HG02885 (cell line): ENCODE data around the gene USP49.
"Not testable (repeated sequence)": the region's sequence is repeated elsewhere in the genome, so short reads cannot be mapped to it uniquely, and the experiment has no call there.

ENCODE experiments used
- ATAC-seq: cut with Tn5 transposase; IDR thresholded peaks from one replicate; pipeline ENCODE4 v1.9.1; 2021; ENCODE audit warnings: mild to moderate bottlenecking; ENCODE audit not compliant: unreplicated experiment, poor library complexity

USP49 gene

DNA sequence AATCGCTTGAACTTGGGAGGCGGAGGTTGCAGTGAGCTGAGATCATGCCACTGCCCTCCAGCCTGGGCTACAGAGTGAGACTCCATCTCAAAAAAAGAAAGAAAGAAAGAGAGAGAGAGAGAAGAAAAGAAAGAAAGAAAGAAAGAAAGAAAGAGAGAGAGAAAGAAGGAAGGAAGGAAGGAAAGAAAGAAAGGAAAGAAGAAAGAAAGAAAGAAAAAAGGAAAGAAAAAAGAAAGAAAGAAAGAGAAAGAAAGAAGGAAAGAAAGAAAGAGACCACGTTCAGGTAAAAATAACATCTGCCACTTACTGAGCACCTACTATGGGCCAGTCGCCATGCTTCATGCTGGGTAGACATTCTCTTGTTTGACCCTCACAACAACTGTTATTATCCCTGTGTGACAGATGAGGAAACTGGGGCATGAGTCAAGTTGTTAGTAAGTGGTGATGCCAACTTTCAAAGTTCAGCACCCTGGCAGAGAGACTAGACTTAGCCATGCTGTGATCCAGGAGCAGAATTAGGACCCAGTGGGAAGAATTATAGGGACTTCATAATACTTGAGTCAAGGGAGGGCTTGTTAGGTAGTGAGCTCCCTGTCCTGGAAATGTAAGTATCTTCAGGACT is 129.0 kb downstream of the USP49 start:
- not testable (repeated sequence) for ATAC-seq

DNA sequence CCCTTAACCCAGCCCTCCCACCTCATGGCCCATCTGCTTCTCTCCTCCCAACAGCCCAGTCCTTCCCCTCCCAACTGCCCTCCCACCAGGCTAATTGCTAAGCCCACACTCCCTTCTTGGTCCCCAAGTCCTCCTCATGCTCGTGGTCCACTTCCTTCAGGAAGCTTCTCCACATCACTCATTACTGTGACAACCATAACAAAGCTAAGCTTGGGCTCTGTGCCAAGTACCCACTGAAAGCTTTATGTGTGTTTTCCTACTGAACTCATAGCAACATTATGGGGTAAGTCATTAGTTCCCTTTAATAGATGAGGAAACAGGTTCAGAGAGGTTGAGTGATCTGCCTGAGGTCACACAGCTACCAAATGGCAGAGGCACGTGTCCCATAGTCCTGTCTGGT is 131.7 kb downstream of the USP49 start:
- ATAC-seq, result no peak

- ATAC-seq, result no peak
These were observed 135.1 kb downstream of the USP49 start for GRCh38 chr6:41759905-41760579.

- no peak for ATAC-seq
These were observed 135.9 kb downstream of the USP49 start for GRCh38 chr6:41759106-41759904.

- ATAC-seq, result no peak
These were observed 136.5 kb downstream of the USP49 start for GRCh38 chr6:41758641-41759035.

GRCh38 chr6:41757931-41758640 is 137.1 kb downstream of the USP49 start:
- ATAC-seq, result no peak

DNA sequence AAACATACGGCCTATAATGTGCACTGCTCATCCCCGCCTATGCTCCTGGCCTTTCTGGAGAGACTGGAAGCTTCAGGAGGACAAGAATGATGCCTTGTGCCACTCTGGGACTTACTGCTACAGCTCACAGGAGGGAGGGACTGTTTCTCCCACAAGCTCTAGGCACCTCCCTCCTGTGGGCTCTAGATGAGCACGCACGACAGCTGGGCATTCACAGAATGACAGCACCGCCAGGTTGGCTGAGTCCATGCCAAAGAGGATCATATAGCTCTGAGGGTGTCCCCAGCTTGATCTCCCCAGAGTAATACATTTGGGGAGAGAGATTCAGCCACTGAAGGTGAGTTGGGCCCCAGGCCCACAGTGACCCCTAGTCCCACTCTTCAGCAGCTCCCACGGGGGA is 137.9 kb downstream of the USP49 start:
- no peak for ATAC-seq

DNA sequence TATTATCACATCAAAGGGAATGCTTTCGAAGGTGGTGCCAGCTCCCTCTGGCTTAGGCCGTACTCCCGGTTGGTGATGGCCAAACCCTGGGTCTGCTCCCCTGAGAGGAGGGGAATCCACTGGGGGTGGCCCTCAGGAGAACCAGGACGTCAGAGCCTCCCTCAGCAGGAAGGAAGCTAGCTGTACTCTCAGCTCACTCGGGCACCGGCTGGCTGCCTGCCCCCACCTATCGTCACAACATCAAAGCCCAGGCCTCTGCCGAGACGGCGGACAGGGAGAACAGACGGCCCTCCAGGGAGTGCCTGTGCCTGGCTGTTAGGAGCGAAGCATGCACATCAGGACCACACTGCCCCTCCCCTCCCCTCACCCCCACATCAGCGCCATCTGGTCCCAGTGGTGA is 138.8 kb downstream of the USP49 start:
- no peak for ATAC-seq

GRCh38 chr6:41755895-41756294 is 139.3 kb downstream of the USP49 start:
- ATAC-seq, result no peak

DNA sequence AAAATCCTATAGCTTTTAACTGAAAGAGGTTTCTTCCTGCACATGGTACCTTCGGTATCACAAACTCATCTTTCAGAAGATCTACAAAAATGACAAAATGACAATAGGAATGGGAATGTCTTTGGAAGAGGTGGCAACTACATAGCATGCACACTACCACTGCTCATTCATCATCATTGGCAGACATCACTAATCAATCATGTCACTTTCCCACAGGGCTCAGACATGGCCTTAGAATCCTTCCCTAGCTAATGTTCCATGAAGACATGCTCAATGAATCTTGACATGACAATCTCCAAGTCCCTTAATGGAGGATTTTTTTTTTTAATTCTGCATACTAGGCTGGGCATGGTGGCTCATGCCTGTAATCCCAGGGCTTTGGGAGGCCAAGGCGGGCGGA is 144.8 kb downstream of the USP49 start:
- no peak for ATAC-seq

- no peak for ATAC-seq
These were observed 146.6 kb downstream of the USP49 start for GRCh38 chr6:41748542-41748941.

DNA sequence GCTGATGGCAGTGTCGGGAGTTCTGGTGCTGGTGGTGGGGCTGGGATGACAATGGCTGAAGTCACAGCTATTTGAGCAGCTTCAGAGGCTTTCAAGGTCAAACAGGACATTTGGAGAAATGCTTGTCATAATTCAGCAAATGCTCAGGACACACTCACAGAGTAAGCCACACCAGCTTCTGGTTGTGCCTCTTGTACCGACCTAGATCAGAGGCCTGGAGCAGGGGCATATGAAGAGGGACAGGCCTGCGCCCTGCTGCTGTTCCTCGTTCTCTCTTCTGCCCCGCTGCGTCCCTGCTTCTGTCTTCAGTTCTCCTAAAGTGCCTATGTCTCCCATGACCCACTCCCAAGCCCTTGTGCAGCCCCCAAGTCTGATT is 147.1 kb downstream of the USP49 start:
- no peak for ATAC-seq

DNA sequence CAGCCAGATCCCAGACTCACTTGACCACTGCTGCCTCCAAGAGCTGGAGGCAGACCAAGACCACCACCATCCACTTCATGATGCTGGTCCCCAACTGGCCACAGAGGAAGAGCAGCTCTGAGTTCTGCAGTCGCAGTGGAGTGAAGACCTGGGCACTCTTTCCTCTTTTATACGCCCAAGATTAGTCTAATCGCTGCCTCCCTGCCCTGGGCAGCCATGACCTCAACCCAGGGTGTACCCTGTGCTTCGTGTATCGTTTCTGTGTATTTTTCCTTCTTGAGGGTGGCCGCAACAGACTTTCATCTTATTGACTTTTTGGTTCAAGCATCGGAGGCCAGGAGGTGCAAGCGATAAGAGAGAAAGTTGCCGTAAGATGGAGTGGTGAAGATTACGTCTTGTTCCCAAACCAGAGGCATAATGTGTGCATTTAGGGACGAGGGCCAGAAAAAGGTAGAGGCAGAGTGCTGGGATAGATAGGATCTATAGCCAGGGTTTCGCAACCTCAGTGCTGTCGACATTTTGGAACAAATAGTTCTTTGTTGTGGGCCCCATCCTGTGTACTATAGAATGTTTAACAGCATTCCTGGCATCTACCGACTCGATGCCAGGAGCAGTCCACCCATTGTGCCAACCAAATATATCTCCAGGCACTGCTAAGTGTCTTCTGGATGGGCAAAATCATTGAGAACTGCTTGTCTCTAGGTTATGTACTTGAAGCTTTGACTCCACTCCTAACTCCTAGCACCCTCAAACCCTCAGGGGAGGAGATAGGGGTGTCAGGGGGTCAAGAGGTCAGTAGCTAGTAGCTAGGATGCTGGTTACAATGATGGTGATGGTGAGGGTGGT is 147.7 kb downstream of the USP49 start, which contains the start of gene PGC:
Gene PGC (minus strand): TSS at position 142 of the 846 bp plus-strand sequence. CDS start 63 bp downstream, at position 79.
- no peak for ATAC-seq

DNA sequence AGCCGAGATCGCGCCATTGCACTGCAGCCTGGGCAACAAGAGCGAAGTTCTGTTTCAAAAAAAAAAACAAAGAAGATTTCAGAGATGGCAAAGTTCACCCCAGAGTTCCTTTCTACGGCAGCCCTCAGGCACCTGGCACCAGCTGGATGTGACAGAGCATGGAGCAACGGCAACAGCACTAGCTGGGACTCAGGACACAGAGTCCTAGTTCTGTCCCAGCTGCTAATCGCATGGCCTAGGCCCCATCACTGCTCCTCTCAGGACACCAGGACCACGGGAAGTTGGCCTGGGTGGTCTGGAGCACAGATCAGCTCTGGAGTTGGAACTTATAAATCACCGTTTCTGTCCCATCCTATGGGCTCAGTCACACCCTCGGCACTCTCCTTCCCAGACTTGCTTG is 149.1 kb downstream of the USP49 start:
- no peak for ATAC-seq

- no peak for ATAC-seq
These were observed 150.9 kb downstream of the USP49 start for GRCh38 chr6:41744236-41744787.

DNA sequence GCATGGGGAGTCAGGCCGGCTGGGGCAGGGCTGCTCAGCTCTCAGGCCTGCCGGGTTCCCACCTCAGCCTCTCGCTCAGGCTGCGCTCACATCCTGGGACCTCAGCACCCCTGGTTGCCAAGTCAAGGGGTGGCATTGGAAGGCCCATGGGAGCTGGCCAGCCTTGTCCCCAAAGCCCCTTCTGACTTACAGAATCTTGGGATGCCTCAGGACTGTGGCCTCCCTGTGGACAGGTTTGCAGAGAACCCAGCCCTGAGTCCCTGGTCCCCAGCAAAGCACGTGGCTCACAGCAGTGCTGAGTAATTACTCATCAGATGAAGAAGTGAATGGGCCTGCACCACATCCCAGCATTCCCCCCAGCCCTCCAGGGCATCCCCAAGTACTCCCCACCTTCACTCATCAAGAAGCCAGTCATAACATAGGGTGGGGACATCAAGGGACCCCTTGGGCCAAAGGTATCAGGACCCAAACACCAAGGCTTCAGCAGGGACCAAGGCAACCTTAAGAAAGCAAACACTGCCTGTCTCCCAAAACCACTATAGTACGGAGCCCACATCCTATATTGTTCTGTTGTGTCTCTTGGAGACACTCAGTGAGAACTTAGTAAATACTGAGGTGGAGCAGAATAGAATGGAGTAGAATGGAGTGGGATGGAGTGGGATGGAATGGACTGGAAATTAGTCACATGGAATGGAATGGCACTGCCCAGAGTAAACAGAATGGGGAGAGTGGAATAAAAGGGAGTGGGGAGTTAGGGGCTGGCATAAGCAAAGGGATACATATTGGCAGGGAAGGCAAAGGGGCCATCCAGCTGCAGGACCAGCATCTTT is 151.6 kb downstream of the USP49 start:
- no peak for ATAC-seq

GRCh38 chr6:41741625-41742490 is 153.3 kb downstream of the USP49 start:
- ATAC-seq, result no peak
